Measurements from ENCODE around the gene ZNF428. TPM values are rescaled to one million over a fixed set of nuclear protein-coding genes. Genes with fewer than 3 reads are reported as not detected.
A peak's percentile ranks its signal among the peaks of the same experiment; 100 is the strongest.
"Not testable (repeated sequence)": the region's sequence is repeated elsewhere in the genome, so short reads cannot be mapped to it uniquely, and the experiment has no call there.

Gene ZNF428
- total RNA-seq, 1 donor from 2014 or later = 37.3 TPM

- Histone ChIP-seq H3K27me3 (no peaks in the 10 kb centered on the region), H3K36me3 (peaks cover 26 to 32% of the 10 kb centered on the region in 2 donors), H3K27ac (no peak overlapping the region), H3K4me3 (no peak overlapping the region), H3K9me3 (peaks cover 0 to 4% of the 10 kb centered on the region in 2 donors), H3K4me1 (no peaks in the 10 kb centered on the region)
- no peak for DNase-seq (ENCODE audit: low spot score in 2 of 2)
- intact Hi-C loops (cut with DNase I) = loop anchor here (10.0 kb wide), 1 partner anchor 213 kb away; no protein-coding TSS in a partner anchor
- no peak for TF ChIP-seq CTCF (IDR thresholded peaks at IDR 0.05)
Observed at GRCh38 chr19:43658001-43658400, 38.6 kb upstream of the ZNF428 start.

- intact Hi-C loops (cut with DNase I) = loop anchor here (10.0 kb wide), 1 partner anchor 212 kb away; no protein-coding TSS in a partner anchor
- H3K4me3 ChIP-seq = no peak overlapping the region
- DNase-seq (ENCODE audit: low spot score in 2 of 2) = no peak
- peaks cover 0 to 4% of the 10 kb centered on the region in 2 donors for H3K9me3 ChIP-seq
- no peak overlapping the region for H3K27ac ChIP-seq
- peaks cover 26 to 38% of the 10 kb centered on the region in 2 donors for H3K36me3 ChIP-seq
- H3K27me3 ChIP-seq = no peaks in the 10 kb centered on the region
- no peaks in the 10 kb centered on the region for H3K4me1 ChIP-seq
- no peak for TF ChIP-seq CTCF (IDR thresholded peaks at IDR 0.05)
Observed at GRCh38 chr19:43656436-43656835, 37.0 kb upstream of the ZNF428 start.

- H3K4me3 ChIP-seq = no peak overlapping the region
- intact Hi-C loops (cut with DNase I) = loop anchor here (5.0 to 10.0 kb wide), 2 partner anchors 95 to 208 kb away; no protein-coding TSS in a partner anchor
- no peaks in the 10 kb centered on the region for H3K9me3 ChIP-seq
- DNase-seq (ENCODE audit: low spot score in 2 of 2) = no peak
- no peaks in the 10 kb centered on the region for H3K4me1 ChIP-seq
- no peak overlapping the region for H3K27ac ChIP-seq
- no peaks in the 10 kb centered on the region for H3K27me3 ChIP-seq
- TF ChIP-seq CTCF (IDR thresholded peaks at IDR 0.05) = no peak
- peaks cover 28 to 59% of the 10 kb centered on the region in 2 donors for H3K36me3 ChIP-seq
Observed at GRCh38 chr19:43652546-43652874, 33.1 kb upstream of the ZNF428 start.

GRCh38 chr19:43651758-43652545, 32.5 kb upstream of the ZNF428 start:
- peak; percentile 48 to 78 (median 49) for TF ChIP-seq CTCF (IDR thresholded peaks at IDR 0.05)
- H3K36me3 ChIP-seq = peaks cover 32 to 64% of the 10 kb centered on the region in 2 donors
- H3K27ac ChIP-seq = no peak overlapping the region
- H3K9me3 ChIP-seq = no peaks in the 10 kb centered on the region
- intact Hi-C loops (cut with DNase I) = loop anchor here (5.0 to 10.0 kb wide), 2 partner anchors 95 to 207 kb away; no protein-coding TSS in a partner anchor
- no peaks in the 10 kb centered on the region for H3K27me3 ChIP-seq
- H3K4me1 ChIP-seq = no peaks in the 10 kb centered on the region
- no peak overlapping the region for H3K4me3 ChIP-seq
- no peak for DNase-seq (ENCODE audit: low spot score in 2 of 2)

- intact Hi-C loops (cut with DNase I) = loop anchor here (5.0 to 10.0 kb wide), 2 partner anchors 93 to 205 kb away; no protein-coding TSS in a partner anchor
- H3K4me3 ChIP-seq; H3K27ac ChIP-seq; DNase-seq (ENCODE audit: low spot score in 2 of 2); H3K27me3 ChIP-seq; H3K4me1 ChIP-seq; H3K9me3 ChIP-seq: not testable (repeated sequence)
- H3K36me3 ChIP-seq = peaks cover 21 to 53% of the 10 kb centered on the region in 2 donors
Observed at GRCh38 chr19:43650276-43650675, 30.8 kb upstream of the ZNF428 start.

- no peak for TF ChIP-seq CTCF (IDR thresholded peaks at IDR 0.05)
- intact Hi-C loops (cut with DNase I) = no loop called here
- Histone ChIP-seq H3K27ac (no peak overlapping the region), H3K4me3 (no peak overlapping the region), H3K9me3 (peaks cover 0 to 5% of the 10 kb centered on the region in 2 donors), H3K4me1 (no peaks in the 10 kb centered on the region), H3K36me3 (peaks cover 15 to 47% of the 10 kb centered on the region in 2 donors), H3K27me3 (no peaks in the 10 kb centered on the region)
- DNase-seq (ENCODE audit: low spot score in 2 of 2) = no peak
Observed at GRCh38 chr19:43649514-43649913, 30.1 kb upstream of the ZNF428 start.
